Suppressor macrophage treated with lipopolysaccharide for 4 hours (primary cell): ENCODE results near the gene CDCA7.
A peak's percentile ranks its signal among the peaks of the same experiment; 100 is the strongest.
"Not testable (repeated sequence)": the region's sequence is repeated elsewhere in the genome, so short reads cannot be mapped to it uniquely, and the experiment has no call there.

Source experiments
- DNase-seq: peaks from one replicate; pipeline ENCODE4 v3.0.0-alpha.2; 2020

Gene CDCA7

GRCh38 chr2:173404841-173405750 is 50.4 kb downstream of the CDCA7 start:
- DNase-seq, result no peak

GRCh38 chr2:173407176-173407575 is 52.5 kb downstream of the CDCA7 start:
- DNase-seq, result no peak

GRCh38 chr2:173407646-173408045 is 53.0 kb downstream of the CDCA7 start:
- no peak for DNase-seq

- no peak for DNase-seq
Observed at GRCh38 chr2:173410579-173410978, 55.9 kb downstream of the CDCA7 start.

DNA sequence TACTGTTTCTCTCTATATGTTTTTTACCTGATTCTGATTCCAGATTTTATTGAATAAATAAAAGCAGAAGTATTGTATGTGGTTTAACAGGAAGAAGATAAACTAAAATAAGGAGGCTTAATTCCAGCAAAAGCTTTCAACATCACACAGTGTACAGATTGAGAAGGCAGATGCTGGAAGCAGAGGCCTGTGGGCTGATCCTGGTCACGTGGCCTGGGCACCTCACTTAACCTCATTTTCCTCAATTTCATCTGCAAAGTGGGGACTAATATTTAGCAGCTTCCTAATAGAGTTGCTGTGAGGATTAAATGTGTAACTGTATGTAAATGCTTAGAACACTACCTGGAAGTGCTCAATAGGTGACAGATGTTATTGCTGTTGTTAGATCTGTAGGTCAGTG is 58.0 kb downstream of the CDCA7 start:
- DNase-seq, result no peak

DNA sequence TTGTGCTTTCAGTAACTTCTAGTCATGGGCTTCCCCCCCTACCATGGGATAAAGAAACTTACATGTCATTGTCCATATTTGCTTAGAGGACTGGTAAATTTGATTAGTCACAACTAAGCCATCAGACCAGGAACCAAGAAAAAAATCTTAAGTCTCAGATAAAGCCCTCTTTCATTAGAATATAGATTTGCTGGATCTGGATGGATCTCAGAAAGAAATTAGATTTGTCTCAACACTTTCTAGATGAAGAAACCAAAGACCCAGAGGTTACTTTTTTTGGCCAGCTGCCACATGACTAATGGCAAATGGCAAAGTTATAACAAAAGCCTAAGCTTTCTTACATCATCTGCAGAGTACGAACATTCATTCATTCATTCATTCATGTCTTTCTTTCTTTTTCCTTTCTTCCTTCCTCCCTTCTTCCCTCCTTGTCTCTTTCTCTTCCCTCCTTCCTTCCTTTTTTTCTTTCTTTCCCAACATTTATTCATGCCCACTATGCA is 60.2 kb downstream of the CDCA7 start:
- DNase-seq, result peak; percentile 6

- DNase-seq, result no peak
Observed at GRCh38 chr2:173415431-173416381, 61.0 kb downstream of the CDCA7 start.

- not testable (repeated sequence) for DNase-seq
Observed at GRCh38 chr2:173416415-173417152, 61.9 kb downstream of the CDCA7 start.

DNA sequence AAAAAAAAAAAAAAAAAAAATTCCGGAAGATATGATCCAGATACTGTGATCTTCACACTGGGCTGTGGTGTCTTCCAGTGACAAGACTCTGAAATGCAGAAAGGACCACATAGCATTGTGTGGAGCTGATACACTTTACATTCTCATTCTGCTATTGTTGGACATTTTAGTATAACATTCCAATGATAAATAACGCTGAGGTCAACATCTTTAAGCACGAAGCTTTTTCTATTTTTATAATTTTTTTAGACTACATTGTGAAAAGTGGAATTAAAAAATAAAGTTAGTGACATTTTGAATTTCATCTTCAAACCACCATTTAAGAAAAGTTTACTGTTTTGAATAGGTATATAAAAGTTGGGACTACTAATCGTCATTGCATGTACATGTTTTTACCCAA is 62.7 kb downstream of the CDCA7 start:
- no peak for DNase-seq

DNA sequence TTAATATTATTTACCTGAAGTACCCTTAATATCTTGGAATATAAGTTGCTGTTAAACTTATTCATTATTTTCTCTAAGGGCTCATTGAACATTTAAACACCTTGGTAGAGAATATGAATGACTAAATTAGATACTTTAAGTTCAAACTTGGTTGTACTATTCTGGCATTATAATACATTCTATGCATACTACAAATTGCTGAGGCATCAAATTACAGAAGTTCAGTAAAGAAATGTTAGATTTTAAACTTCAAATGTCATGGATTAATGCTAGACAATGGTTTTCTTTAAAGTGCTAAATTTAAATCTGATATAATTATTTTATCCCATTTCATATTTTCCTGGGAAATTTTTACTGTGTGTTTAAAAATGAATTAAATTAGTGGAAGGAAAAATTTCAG is 63.1 kb downstream of the CDCA7 start:
- DNase-seq, result no peak
